ENCODE measurements around the gene ASTE1.

ASTE1 gene

GRCh38 chr3:131026321-131027151, at the start of gene ASTE1, which contains the start of gene NEK11:
TSS of gene ASTE1 (minus strand) at chr3:131026825. CDS start at chr3:131025306, 1,519 bp downstream.
TSS of gene NEK11 (plus strand) at chr3:131026877. CDS start at chr3:131029709, 2,832 bp downstream.
- peak within 1 kb of the TSS; percentile 76 to 89 for H3K4me3 ChIP-seq (replicated peaks in 1 of 2; ENCODE audit: low read depth in 2 of 2, low read length in 2 of 2)
- no peak for TF ChIP-seq CTCF (IDR thresholded peaks at IDR 0.05; ENCODE audit: low read depth, low read length)
- DNase-seq (ENCODE audit: low read depth in 2 of 2), result peak; percentile 86 to 89

- DNase-seq (ENCODE audit: low read depth in 2 of 2), result no peak
- TF ChIP-seq CTCF (IDR thresholded peaks at IDR 0.05; ENCODE audit: low read depth, low read length), result no peak
- no peak overlapping the region for H3K4me3 ChIP-seq (replicated peaks in 1 of 2; ENCODE audit: low read depth in 2 of 2, low read length in 2 of 2)
Measured at GRCh38 chr3:131075632-131076328, 49.2 kb upstream of the ASTE1 start.

GRCh38 chr3:131072845-131073244, 46.2 kb upstream of the ASTE1 start:
- TF ChIP-seq CTCF (IDR thresholded peaks at IDR 0.05; ENCODE audit: low read depth, low read length), result no peak
- H3K4me3 ChIP-seq (replicated peaks in 1 of 2; ENCODE audit: low read depth in 2 of 2, low read length in 2 of 2), result no peak overlapping the region
- peak; percentile 76 to 94 for DNase-seq (ENCODE audit: low read depth in 2 of 2)

GRCh38 chr3:131072099-131072559, 45.5 kb upstream of the ASTE1 start:
- TF ChIP-seq CTCF (IDR thresholded peaks at IDR 0.05; ENCODE audit: low read depth, low read length), result no peak
- peak; percentile 39 to 71 for DNase-seq (ENCODE audit: low read depth in 2 of 2)
- no peak overlapping the region for H3K4me3 ChIP-seq (replicated peaks in 1 of 2; ENCODE audit: low read depth in 2 of 2, low read length in 2 of 2)

GRCh38 chr3:131067983-131068382, 41.4 kb upstream of the ASTE1 start:
- no peak for TF ChIP-seq CTCF (IDR thresholded peaks at IDR 0.05; ENCODE audit: low read depth, low read length)
- no peak overlapping the region for H3K4me3 ChIP-seq (replicated peaks in 1 of 2; ENCODE audit: low read depth in 2 of 2, low read length in 2 of 2)
- no peak for DNase-seq (ENCODE audit: low read depth in 2 of 2)

GRCh38 chr3:131053043-131053859, 26.6 kb upstream of the ASTE1 start:
- peak; percentile 49 to 54 for DNase-seq (ENCODE audit: low read depth in 2 of 2)
- TF ChIP-seq CTCF (IDR thresholded peaks at IDR 0.05; ENCODE audit: low read depth, low read length), result peak; percentile 42

More at GRCh38 chr3:131053043-131053859, 26.6 kb upstream of the ASTE1 start:
- no peak overlapping the region for H3K4me3 ChIP-seq (replicated peaks in 1 of 2; ENCODE audit: low read depth in 2 of 2, low read length in 2 of 2)

All from cardiac fibroblast (primary cell).